ENCODE measurements around the gene NPIPA1. TPM values are rescaled to one million over a fixed set of nuclear protein-coding genes. Genes with fewer than 3 reads are reported as not detected.
"Not testable (repeated sequence)": the region's sequence is repeated elsewhere in the genome, so short reads cannot be mapped to it uniquely, and the experiment has no call there.

NPIPA1 gene
- total and polyA plus RNA-seq, 9 donors: 38.6 to 165 (median 120) TPM

DNA sequence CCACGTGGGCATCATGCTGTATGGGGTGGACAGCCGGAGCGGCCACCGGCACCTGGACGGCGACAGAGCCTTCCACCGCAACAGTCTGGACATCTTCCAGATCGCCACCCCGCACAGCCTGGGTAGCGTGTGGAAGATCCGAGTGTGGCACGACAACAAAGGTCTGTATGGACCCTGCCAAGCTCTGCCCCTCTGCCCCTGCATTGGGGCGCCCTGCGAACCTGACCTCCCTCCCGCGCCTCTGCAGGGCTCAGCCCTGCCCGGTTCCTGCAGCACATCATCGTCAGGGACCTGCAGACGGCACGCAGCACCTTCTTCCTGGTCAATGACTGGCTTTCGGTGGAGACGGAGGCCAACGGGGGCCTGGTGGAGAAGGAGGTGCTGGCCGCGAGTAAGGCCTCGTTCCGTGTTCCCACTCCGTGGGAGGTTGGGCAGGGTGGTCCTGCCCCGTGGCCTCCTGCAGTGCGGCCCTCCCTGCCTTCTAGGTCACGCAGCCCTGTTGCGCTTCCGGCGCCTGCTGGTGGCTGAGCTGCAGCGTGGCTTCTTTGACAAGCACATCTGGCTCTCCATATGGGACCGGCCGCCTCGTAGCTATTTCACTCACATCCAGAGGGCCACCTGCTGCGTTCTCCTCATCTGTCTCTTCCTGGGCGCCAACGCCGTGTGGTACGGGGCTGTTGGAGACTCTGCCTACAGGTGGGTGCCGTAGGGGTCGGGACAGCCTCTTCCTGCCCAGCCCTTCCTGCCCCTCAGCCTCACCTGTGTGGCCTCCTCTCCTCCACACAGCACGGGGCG lies 4.5 kb upstream of the NPIPA1 start:
- peak in 1 of 5 donors; percentile 9 for DNase-seq
- H3K4me1 ChIP-seq (ENCODE audit: insufficient read depth); intact Hi-C loops (cut with DNase I); H3K36me3 ChIP-seq; H3K4me3 ChIP-seq; H3K27me3 ChIP-seq; H3K27ac ChIP-seq; H3K9me3 ChIP-seq: not testable (repeated sequence)
- WGBS, 3 donors: 89% methylated on average over 29 of the region's 47 CpGs; no CpG with 5 or more reads in 2 of the 3 donors

DNA sequence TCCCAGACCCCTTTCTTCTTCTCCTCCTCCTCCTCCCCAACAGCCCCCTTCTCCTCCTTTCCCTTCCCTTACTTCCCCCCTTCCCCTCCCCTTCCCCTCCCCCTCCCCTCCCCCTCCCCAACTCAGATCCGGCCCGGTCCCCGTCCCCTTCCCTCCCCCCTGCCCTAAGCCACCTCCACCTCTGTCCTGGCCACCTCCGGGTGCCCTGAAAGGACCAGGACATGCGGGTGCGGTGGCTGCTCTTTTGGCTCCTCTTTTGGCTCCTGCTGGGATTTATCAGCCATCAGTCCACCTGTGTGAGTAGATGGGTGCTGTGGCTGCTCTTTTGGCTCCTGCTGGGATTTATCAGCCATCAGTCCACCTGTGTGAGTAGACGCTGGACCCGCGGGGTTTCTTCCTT lies 751 bp downstream of the NPIPA1 start:
- peak in 1 of 5 donors; percentile 4 for DNase-seq
- WGBS, 3 donors: 55% methylated on average over 6 of the region's 9 CpGs; no CpG with 5 or more reads in 2 of the 3 donors

DNA sequence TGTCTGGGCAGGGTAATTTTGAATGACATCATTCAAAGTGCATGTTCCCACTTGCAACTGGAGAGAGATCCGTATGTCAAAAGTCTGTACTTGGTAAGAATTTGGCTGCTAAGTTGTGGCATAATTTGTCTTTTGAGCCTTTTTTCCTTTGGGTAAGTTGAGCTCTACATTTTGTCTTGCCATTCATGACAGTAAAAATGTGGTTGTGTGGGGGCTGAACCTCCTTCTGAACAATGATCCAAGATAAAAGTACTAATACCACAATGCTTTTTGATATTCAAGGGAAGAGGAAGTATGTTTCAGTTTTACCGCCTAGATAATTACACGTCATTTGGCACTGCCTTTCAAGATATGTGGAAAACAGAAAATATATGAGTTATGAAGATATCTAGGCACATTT lies 5.4 kb downstream of the NPIPA1 start:
- intact Hi-C loops (cut with DNase I); H3K4me1 ChIP-seq (ENCODE audit: insufficient read depth); DNase-seq; H3K4me3 ChIP-seq; H3K27me3 ChIP-seq; H3K36me3 ChIP-seq; H3K9me3 ChIP-seq; H3K27ac ChIP-seq: not testable (repeated sequence)
- 59 to 82% (median 73%) methylated on average over 3 of the region's 3 CpGs for WGBS, 3 donors

More for the DNA sequence above, 751 bp downstream of the NPIPA1 start:
- H3K9me3 ChIP-seq; H3K27me3 ChIP-seq; intact Hi-C loops (cut with DNase I); H3K36me3 ChIP-seq; H3K27ac ChIP-seq; H3K4me1 ChIP-seq (ENCODE audit: insufficient read depth); H3K4me3 ChIP-seq: not testable (repeated sequence)

DNA sequence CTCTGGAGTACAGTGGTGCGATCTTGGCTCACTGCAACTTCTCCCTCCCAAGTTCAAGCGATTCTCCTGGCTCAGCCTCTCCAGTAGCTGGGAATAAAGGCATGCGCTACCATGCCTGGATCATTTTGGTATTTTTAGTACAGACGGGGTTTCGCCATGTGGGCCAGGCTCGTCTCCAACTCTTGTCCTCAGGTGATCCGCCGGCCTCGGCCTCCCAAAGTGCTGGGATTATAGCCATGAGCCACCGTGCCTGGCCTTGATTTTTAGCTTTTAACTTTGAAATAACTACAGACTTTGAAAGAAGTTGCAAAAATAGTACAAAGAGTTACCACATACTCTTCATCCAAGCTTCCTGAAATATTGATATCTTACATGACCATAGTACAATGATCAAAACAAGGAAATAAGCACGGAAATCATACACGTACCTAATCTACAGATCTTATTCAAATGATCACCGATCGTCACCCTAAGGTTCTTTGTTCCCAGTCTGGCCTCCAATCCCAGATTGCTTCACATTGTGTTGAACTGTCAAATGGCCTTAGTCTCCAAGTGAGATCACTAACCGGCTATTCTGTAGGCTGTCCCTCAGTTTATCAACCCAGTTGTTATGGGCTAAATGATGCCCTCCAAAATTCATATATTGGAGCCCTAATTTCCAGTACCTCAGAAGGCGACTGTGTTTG lies 18.4 kb downstream of the NPIPA1 start:
- H3K27me3 ChIP-seq: no peaks in the 10 kb centered on the region
- TF ChIP-seq POLR2A (IDR thresholded peaks at IDR 0.05): no peak
- TF ChIP-seq, protein P1, sequence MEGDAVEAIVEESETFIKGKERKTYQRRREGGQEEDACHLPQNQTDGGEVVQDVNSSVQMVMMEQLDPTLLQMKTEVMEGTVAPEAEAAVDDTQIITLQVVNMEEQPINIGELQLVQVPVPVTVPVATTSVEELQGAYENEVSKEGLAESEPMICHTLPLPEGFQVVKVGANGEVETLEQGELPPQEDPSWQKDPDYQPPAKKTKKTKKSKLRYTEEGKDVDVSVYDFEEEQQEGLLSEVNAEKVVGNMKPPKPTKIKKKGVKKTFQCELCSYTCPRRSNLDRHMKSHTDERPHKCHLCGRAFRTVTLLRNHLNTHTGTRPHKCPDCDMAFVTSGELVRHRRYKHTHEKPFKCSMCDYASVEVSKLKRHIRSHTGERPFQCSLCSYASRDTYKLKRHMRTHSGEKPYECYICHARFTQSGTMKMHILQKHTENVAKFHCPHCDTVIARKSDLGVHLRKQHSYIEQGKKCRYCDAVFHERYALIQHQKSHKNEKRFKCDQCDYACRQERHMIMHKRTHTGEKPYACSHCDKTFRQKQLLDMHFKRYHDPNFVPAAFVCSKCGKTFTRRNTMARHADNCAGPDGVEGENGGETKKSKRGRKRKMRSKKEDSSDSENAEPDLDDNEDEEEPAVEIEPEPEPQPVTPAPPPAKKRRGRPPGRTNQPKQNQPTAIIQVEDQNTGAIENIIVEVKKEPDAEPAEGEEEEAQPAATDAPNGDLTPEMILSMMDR (IDR thresholded peaks at IDR 0.05): no peak
- no peak for TF ChIP-seq EP300 (IDR thresholded peaks at IDR 0.05)
- no peaks in the 10 kb centered on the region for H3K36me3 ChIP-seq
- intact Hi-C loops (cut with DNase I): no loop called here
- no peaks in the 10 kb centered on the region for H3K9me3 ChIP-seq
- 53 to 63% (median 60%) methylated on average over 16 of the region's 16 CpGs for WGBS, 3 donors
- DNase-seq: peak; percentile 49 to 78 (median 62)
- H3K4me3 ChIP-seq: no peak overlapping the region
- peaks cover 3% of the 10 kb centered on the region for H3K4me1 ChIP-seq (ENCODE audit: insufficient read depth)
- no peak overlapping the region for H3K27ac ChIP-seq

DNA sequence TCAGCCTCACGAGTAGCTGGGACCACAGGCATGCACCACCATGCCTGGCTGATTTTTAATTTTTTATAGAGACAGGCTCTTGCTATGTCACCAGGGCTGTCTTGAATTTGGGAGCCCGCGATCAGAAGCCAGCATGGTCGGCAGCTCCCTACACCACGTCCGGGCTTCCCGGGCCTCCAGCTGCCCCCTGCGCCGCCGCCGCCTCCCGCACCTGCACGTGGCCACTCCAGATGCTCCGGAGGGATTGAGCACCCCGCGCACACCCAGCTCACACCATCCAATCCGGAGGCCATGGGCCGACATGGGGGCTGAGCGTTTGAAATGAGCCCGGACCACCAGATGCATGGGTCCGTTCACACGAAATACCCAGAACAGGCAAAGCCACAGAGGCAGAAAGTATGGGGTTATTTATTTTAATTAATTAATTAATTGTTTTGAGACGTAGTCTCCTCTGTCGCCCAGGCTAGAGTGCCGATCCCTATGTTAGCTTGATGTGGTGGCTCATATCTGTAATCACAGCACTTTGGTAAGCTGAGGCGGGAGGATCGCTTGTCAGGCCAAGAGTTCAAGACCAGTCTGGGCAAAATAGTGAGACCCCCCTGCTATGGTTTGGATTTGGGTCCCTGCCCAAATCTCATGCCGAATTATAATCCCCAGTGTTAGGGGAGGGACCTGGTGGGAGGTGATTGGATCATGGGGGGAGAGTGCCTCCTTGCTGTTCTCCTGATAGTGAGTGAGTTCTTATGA lies 20.5 kb downstream of the NPIPA1 start:
- Histone ChIP-seq H3K4me1 (ENCODE audit: insufficient read depth) (peaks cover 3% of the 10 kb centered on the region), H3K4me3 (no peak overlapping the region), H3K9me3 (no peaks in the 10 kb centered on the region), H3K36me3 (no peaks in the 10 kb centered on the region), H3K27ac (no peak overlapping the region), H3K27me3 (no peaks in the 10 kb centered on the region)
- intact Hi-C loops (cut with DNase I): no loop called here
- DNase-seq: no peak
- WGBS, 3 donors: 89 to 91% (median 90%) methylated on average over 28 of the region's 28 CpGs
- no peak for TF ChIP-seq EP300 (IDR thresholded peaks at IDR 0.05)
- TF ChIP-seq, protein P1 (IDR thresholded peaks at IDR 0.05): no peak
- no peak for TF ChIP-seq POLR2A (IDR thresholded peaks at IDR 0.05)

Data from ovary (tissue), 9 donors.